ENCODE data around the gene IGFBP1. TPM values are rescaled to one million over a fixed set of nuclear protein-coding genes. Genes with fewer than 3 reads are reported as not detected.

IGFBP1 gene
- total and polyA plus RNA-seq, 2 of the 13 experiments (the other 11 are each of a cell fraction or from before 2014, with no cell fraction given), result 5.4 to 885 TPM

DNA sequence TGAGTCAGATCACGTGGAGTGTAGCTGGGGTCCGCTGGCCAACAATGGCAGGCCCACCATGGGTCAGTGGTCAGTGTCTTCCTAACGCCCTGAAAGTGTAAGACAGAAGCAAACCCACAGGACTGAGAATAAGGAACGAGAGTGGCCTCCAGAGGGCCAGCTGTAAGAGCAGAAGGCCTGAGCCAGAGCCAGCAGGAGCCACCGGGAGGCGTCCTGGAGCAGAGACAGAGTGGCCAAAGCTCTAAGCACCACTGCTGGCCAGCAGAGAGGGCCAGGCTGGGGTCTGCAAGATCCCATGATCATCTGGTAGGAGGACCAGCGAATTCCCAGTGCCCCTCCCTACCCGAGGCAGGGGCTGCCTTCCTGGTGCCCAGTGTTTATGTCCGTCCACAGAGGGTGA lies 24.6 kb upstream of the IGFBP1 start (continued):
- TF ChIP-seq, protein P1, sequence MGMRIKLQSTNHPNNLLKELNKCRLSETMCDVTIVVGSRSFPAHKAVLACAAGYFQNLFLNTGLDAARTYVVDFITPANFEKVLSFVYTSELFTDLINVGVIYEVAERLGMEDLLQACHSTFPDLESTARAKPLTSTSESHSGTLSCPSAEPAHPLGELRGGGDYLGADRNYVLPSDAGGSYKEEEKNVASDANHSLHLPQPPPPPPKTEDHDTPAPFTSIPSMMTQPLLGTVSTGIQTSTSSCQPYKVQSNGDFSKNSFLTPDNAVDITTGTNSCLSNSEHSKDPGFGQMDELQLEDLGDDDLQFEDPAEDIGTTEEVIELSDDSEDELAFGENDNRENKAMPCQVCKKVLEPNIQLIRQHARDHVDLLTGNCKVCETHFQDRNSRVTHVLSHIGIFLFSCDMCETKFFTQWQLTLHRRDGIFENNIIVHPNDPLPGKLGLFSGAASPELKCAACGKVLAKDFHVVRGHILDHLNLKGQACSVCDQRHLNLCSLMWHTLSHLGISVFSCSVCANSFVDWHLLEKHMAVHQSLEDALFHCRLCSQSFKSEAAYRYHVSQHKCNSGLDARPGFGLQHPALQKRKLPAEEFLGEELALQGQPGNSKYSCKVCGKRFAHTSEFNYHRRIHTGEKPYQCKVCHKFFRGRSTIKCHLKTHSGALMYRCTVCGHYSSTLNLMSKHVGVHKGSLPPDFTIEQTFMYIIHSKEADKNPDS (CRISPR knock-in tag; IDR thresholded peaks at IDR 0.05), result no peak
- TF ChIP-seq HDAC2 (CRISPR knock-in tag; IDR thresholded peaks at IDR 0.05) (no peak), SNAPC2 (CRISPR knock-in tag; IDR thresholded peaks at IDR 0.05) (no peak), ZNF546 (CRISPR knock-in tag; conservative IDR thresholded peaks at IDR 0.05) (no peak), HDAC1 (CRISPR knock-in tag; IDR thresholded peaks at IDR 0.05) (no peak), EED (CRISPR knock-in tag; IDR thresholded peaks at IDR 0.05) (0 out of 2 replicates have a peak, but pooled peaks have one; percentile 36), HOXD1 (CRISPR knock-in tag; IDR thresholded peaks at IDR 0.05) (no peak), ZNF101 (CRISPR knock-in tag; IDR thresholded peaks at IDR 0.05; ENCODE audit: borderline replicate concordance, low read depth) (no peak), AGO2 (optimal IDR thresholded peaks at IDR 0.05; ENCODE audit: low read depth, low read length) (no peak), FOXM1 (CRISPR knock-in tag; IDR thresholded peaks at IDR 0.05) (no peak), FOXK2 (IDR thresholded peaks at IDR 0.05) (no peak), ZNF616 (CRISPR knock-in tag; IDR thresholded peaks at IDR 0.05; ENCODE audit: low read depth) (no peak), ZFP36L1 (CRISPR knock-in tag; IDR thresholded peaks at IDR 0.05) (no peak), CENPT (CRISPR knock-in tag; IDR thresholded peaks at IDR 0.05; ENCODE audit: low read depth) (no peak), EHMT2 (IDR thresholded peaks at IDR 0.05; ENCODE audit: borderline replicate concordance, low read depth, low read length) (no peak), ATRX (CRISPR knock-in tag; IDR thresholded peaks at IDR 0.05; ENCODE audit: borderline replicate concordance) (no peak)
- TF ChIP-seq, protein P2, sequence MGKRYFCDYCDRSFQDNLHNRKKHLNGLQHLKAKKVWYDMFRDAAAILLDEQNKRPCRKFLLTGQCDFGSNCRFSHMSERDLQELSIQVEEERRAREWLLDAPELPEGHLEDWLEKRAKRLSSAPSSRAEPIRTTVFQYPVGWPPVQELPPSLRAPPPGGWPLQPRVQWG (CRISPR knock-in tag; IDR thresholded peaks at IDR 0.05; ENCODE audit: borderline replicate concordance, low read depth), result no peak
- TF ChIP-seq, protein P3, sequence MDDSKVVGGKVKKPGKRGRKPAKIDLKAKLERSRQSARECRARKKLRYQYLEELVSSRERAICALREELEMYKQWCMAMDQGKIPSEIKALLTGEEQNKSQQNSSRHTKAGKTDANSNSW (CRISPR knock-in tag; IDR thresholded peaks at IDR 0.05; ENCODE audit: borderline replicate concordance), result no peak
- TF ChIP-seq, protein P4, sequence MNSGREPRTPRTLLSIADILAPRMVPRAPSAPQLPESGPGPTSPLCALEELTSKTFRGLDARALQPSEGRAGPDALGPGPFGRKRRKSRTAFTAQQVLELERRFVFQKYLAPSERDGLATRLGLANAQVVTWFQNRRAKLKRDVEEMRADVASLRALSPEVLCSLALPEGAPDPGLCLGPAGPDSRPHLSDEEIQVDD (CRISPR knock-in tag; IDR thresholded peaks at IDR 0.05; ENCODE audit: borderline replicate concordance), result no peak
- TF ChIP-seq, protein P5, sequence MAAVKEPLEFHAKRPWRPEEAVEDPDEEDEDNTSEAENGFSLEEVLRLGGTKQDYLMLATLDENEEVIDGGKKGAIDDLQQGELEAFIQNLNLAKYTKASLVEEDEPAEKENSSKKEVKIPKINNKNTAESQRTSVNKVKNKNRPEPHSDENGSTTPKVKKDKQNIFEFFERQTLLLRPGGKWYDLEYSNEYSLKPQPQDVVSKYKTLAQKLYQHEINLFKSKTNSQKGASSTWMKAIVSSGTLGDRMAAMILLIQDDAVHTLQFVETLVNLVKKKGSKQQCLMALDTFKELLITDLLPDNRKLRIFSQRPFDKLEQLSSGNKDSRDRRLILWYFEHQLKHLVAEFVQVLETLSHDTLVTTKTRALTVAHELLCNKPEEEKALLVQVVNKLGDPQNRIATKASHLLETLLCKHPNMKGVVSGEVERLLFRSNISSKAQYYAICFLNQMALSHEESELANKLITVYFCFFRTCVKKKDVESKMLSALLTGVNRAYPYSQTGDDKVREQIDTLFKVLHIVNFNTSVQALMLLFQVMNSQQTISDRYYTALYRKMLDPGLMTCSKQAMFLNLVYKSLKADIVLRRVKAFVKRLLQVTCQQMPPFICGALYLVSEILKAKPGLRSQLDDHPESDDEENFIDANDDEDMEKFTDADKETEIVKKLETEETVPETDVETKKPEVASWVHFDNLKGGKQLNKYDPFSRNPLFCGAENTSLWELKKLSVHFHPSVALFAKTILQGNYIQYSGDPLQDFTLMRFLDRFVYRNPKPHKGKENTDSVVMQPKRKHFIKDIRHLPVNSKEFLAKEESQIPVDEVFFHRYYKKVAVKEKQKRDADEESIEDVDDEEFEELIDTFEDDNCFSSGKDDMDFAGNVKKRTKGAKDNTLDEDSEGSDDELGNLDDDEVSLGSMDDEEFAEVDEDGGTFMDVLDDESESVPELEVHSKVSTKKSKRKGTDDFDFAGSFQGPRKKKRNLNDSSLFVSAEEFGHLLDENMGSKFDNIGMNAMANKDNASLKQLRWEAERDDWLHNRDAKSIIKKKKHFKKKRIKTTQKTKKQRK (IDR thresholded peaks at IDR 0.05; ENCODE audit: low read length), result no peak
- TF ChIP-seq, protein P6, sequence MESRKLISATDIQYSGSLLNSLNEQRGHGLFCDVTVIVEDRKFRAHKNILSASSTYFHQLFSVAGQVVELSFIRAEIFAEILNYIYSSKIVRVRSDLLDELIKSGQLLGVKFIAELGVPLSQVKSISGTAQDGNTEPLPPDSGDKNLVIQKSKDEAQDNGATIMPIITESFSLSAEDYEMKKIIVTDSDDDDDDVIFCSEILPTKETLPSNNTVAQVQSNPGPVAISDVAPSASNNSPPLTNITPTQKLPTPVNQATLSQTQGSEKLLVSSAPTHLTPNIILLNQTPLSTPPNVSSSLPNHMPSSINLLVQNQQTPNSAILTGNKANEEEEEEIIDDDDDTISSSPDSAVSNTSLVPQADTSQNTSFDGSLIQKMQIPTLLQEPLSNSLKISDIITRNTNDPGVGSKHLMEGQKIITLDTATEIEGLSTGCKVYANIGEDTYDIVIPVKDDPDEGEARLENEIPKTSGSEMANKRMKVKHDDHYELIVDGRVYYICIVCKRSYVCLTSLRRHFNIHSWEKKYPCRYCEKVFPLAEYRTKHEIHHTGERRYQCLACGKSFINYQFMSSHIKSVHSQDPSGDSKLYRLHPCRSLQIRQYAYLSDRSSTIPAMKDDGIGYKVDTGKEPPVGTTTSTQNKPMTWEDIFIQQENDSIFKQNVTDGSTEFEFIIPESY (CRISPR knock-in tag; IDR thresholded peaks at IDR 0.05), result no peak
- TF ChIP-seq, protein P7, sequence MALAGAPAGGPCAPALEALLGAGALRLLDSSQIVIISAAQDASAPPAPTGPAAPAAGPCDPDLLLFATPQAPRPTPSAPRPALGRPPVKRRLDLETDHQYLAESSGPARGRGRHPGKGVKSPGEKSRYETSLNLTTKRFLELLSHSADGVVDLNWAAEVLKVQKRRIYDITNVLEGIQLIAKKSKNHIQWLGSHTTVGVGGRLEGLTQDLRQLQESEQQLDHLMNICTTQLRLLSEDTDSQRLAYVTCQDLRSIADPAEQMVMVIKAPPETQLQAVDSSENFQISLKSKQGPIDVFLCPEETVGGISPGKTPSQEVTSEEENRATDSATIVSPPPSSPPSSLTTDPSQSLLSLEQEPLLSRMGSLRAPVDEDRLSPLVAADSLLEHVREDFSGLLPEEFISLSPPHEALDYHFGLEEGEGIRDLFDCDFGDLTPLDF (CRISPR knock-in tag; IDR thresholded peaks at IDR 0.05), result no peak

All from HepG2 (cell line).